K562 (cell line): ENCODE data around the gene ADAM22.
"Not testable (repeated sequence)": the region's sequence is repeated elsewhere in the genome, so short reads cannot be mapped to it uniquely, and the experiment has no call there.

Experiments
- BRD4 ChIP-seq: fragments of 200-600 bp; sonication (generic); IDR thresholded peaks from 2 replicates; pipeline ENCODE4 v1.6.1; 2017; ENCODE audit warnings: inconsistent platforms
- EP300 ChIP-seq: IDR thresholded peaks from 2 replicates; pipeline ENCODE4 v1.6.1; 2012; ENCODE audit warnings: low read length, improper control_type of control experiment
- HCFC1 ChIP-seq: IDR thresholded peaks from 2 replicates; pipeline ENCODE4 v1.6.1; 2012; ENCODE audit warnings: low read depth, low read length, improper control_type of control experiment
- ZFP36 ChIP-seq: fragments of 150-350 bp; IDR thresholded peaks from 2 replicates; pipeline ENCODE4 v1.6.1; 2018; ENCODE audit warnings: low read length, low read depth; ENCODE audit not compliant: partially characterized antibody
- TF ChIP-seq, protein P1 (sequence below), 3 experiments: IDR thresholded peaks in 2 of 3; conservative IDR thresholded peaks in 1 of 3; 2 replicates each; pipeline ENCODE4 v1.5.1; 2011 to 2012; ENCODE audit warnings: low read length in 3 of 3, mild to moderate bottlenecking in 3 of 3, control low read depth in 2 of 3, improper control_type of control experiment in 1 of 3, inconsistent platforms in 1 of 3, low read depth in 1 of 3, mixed read lengths in 1 of 3, moderate library complexity in 1 of 3; ENCODE audit not compliant: insufficient read depth in 2 of 3

DNA sequence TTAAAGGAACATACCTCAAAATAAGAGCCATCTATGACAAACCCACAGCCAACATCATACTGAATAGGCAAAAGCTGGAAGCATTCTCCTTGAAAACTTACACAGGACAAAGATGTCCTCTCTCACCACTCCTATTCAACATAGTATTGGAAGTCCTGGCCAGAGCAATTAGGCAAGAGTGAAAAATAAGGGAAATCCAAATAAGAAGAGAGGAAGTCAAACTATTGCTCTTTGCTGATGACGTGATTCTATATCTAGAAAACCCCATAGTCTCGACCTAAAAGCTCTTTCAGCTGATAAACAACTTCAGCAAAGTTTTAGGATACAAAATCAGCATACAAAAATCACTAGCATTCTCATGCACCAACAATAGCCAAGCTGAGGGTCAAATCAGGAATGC lies 225.7 kb downstream of the ADAM22 start:
- not testable (repeated sequence) for TF ChIP-seq ZFP36, EP300, HCFC1, BRD4
- TF ChIP-seq, protein P1, sequence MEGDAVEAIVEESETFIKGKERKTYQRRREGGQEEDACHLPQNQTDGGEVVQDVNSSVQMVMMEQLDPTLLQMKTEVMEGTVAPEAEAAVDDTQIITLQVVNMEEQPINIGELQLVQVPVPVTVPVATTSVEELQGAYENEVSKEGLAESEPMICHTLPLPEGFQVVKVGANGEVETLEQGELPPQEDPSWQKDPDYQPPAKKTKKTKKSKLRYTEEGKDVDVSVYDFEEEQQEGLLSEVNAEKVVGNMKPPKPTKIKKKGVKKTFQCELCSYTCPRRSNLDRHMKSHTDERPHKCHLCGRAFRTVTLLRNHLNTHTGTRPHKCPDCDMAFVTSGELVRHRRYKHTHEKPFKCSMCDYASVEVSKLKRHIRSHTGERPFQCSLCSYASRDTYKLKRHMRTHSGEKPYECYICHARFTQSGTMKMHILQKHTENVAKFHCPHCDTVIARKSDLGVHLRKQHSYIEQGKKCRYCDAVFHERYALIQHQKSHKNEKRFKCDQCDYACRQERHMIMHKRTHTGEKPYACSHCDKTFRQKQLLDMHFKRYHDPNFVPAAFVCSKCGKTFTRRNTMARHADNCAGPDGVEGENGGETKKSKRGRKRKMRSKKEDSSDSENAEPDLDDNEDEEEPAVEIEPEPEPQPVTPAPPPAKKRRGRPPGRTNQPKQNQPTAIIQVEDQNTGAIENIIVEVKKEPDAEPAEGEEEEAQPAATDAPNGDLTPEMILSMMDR (IDR thresholded peaks at IDR 0.05 in 2 of 3, conservative IDR thresholded peaks at IDR 0.05 in 1 of 3; ENCODE audit: insufficient read depth in 2 of 3, low read depth in 1 of 3, low read length in 3 of 3): not testable (repeated sequence)
